H1 (cell line): ENCODE results near the gene ATE1. TPM values are rescaled to one million over a fixed set of nuclear protein-coding genes. Genes with fewer than 3 reads are reported as not detected.

Experiments
- CTCF ChIA-PET: fragments of 300-600 bp; sonication (Branson Sonifier 250); formaldehyde crosslinking; loops from one replicate; lab custom pipeline; 2021; ENCODE audit not compliant: partially characterized antibody; lab: Charles Lee
- POLR2A ChIA-PET: fragments of 300-600 bp; sonication (Branson Sonifier 250); formaldehyde crosslinking; loops from one replicate; lab custom pipeline; 2021; ENCODE audit warnings: inconsistent platforms; ENCODE audit not compliant: partially characterized antibody; lab: Charles Lee
- DNase-seq, 2 experiments: peaks; one replicate each; pipeline versions ENCODE4 v3.0.0 to v3.0.0-alpha.2; 2010 to 2022; ENCODE audit warnings: low spot score in 2 of 2, low read depth in 1 of 2, mixed read lengths in 1 of 2
- FAIRE-seq: peaks from 2 replicates; lab custom pipeline; 2011; peaks lifted over from hg19 to GRCh38; lab: Jason Lieb, UNC
- H2AFZ ChIP-seq: 2 replicates; pipeline ENCODE4 v1.8.1; 2012; ENCODE audit warnings: low read length, inconsistent platforms
- H2AK5ac ChIP-seq: 2 replicates; pipeline ENCODE4 v1.6.1; 2013; ENCODE audit warnings: low read depth, low read length
- H2BK120ac ChIP-seq: replicated peaks from 2 replicates; pipeline ENCODE3; 2013; ENCODE audit warnings: low read depth, low read length, inconsistent platforms
- H2BK12ac ChIP-seq: 2 replicates; pipeline ENCODE4 v1.6.1; 2013; ENCODE audit warnings: low read depth, low read length
- H2BK15ac ChIP-seq: 2 replicates; pipeline ENCODE4 v1.6.1; 2013; ENCODE audit warnings: low read length
- H2BK20ac ChIP-seq: 2 replicates; pipeline ENCODE4 v1.6.1; 2013; ENCODE audit warnings: low read length
- H2BK5ac ChIP-seq: 2 replicates; pipeline ENCODE4 v1.6.1; 2013; ENCODE audit warnings: low read depth, low read length
- H3K14ac ChIP-seq: 2 replicates; pipeline ENCODE4 v1.6.1; 2013; ENCODE audit warnings: inconsistent platforms; ENCODE audit not compliant: insufficient read length
- H3K18ac ChIP-seq: 2 replicates; pipeline ENCODE4 v1.6.1; 2013; ENCODE audit warnings: low read length; ENCODE audit errors: extremely low read depth
- H3K23ac ChIP-seq: 2 replicates; pipeline ENCODE4 v1.6.1; 2013; ENCODE audit warnings: inconsistent platforms; ENCODE audit not compliant: insufficient read length
- H3K23me2 ChIP-seq: 2 replicates; pipeline ENCODE4 v1.6.1; 2013; ENCODE audit warnings: low read depth, low read length
- H3K27ac ChIP-seq: 2 replicates; pipeline ENCODE4 v1.6.1; 2011; ENCODE audit warnings: low read depth, low read length, inconsistent platforms
- H3K27me3 ChIP-seq, 4 experiments: replicated peaks in 1 of 4; 1 replicate in 1 of 4; 2 replicates in 3 of 4; pipeline versions ENCODE4 v1.6.1 to v1.8.1; 2011 to 2013; ENCODE audit warnings: low read length in 3 of 4, mild to moderate bottlenecking in 3 of 4, inconsistent platforms in 2 of 4, mixed read lengths in 2 of 4, moderate library complexity in 1 of 4; ENCODE audit not compliant: control insufficient read depth in 3 of 4, insufficient read depth in 3 of 4; ENCODE audit errors: extremely low read depth in 1 of 4
- H3K36me3 ChIP-seq, 4 experiments: 2 replicates each; pipeline versions ENCODE4 v1.6.1 to v1.8.1; 2011 to 2013; ENCODE audit warnings: mild to moderate bottlenecking in 4 of 4, low read length in 3 of 4, moderate library complexity in 2 of 4, control low read depth in 1 of 4, inconsistent platforms in 1 of 4; ENCODE audit not compliant: insufficient read depth in 4 of 4, control insufficient read depth in 2 of 4
- H3K4ac ChIP-seq: replicated peaks from 2 replicates; pipeline ENCODE3; 2013; ENCODE audit warnings: low read length, low read depth, mixed read lengths, inconsistent platforms; ENCODE audit not compliant: insufficient read length
- H3K4me1 ChIP-seq, 4 experiments: replicated peaks in 1 of 4; 1 replicate in 1 of 4; 2 replicates in 3 of 4; pipeline versions ENCODE4 v1.6.1 to v1.8.1; 2011 to 2013; ENCODE audit warnings: low read length in 3 of 4, inconsistent platforms in 2 of 4, mixed read lengths in 1 of 4; ENCODE audit not compliant: insufficient read depth in 4 of 4, control insufficient read depth in 3 of 4
- H3K4me2 ChIP-seq, 2 experiments: 2 replicates each; pipeline versions ENCODE4 v1.6.1 to v1.8.1; 2011 to 2013; ENCODE audit warnings: low read depth in 2 of 2, low read length in 2 of 2, control low read depth in 1 of 2, inconsistent platforms in 1 of 2, mild to moderate bottlenecking in 1 of 2; ENCODE audit not compliant: insufficient read depth in 1 of 2
- H3K4me3 ChIP-seq, 4 experiments: fragments of 200-600, 300-600 bp in 1 of 4; sonication (generic), shearing (Covaris generic), sonication (Bioruptor Twin) in 1 of 4; 2 replicates each; pipeline versions ENCODE4 v1.5.1 to v1.8.1; 2011 to 2016; ENCODE audit warnings: low read length in 4 of 4, low read depth in 3 of 4, control low read depth in 2 of 4, inconsistent platforms in 2 of 4, mild to moderate bottlenecking in 2 of 4, mixed read lengths in 1 of 4, moderate library complexity in 1 of 4; ENCODE audit not compliant: insufficient read depth in 2 of 4; ENCODE audit errors: extremely low read depth in 1 of 4
- H3K56ac ChIP-seq: replicated peaks from 2 replicates; pipeline ENCODE3; 2013; ENCODE audit warnings: low read depth, mild to moderate bottlenecking, mixed read lengths, low read length, inconsistent platforms; ENCODE audit not compliant: insufficient read length
- H3K79me1 ChIP-seq: 2 replicates; pipeline ENCODE4 v1.6.1; 2013; ENCODE audit warnings: low read depth, low read length, control low read depth
- H3K79me2 ChIP-seq, 2 experiments: 2 replicates each; pipeline versions ENCODE4 v1.6.1 to v1.8.1; 2012 to 2013; ENCODE audit warnings: low read length in 2 of 2, mild to moderate bottlenecking in 2 of 2, inconsistent platforms in 1 of 2; ENCODE audit not compliant: insufficient read depth in 2 of 2, control insufficient read depth in 1 of 2
- H3K9ac ChIP-seq, 4 experiments: replicated peaks in 1 of 4; 1 replicate in 1 of 4; 2 replicates in 3 of 4; pipeline versions ENCODE4 v1.6.1 to v1.8.1; 2011 to 2013; ENCODE audit warnings: low read depth in 3 of 4, low read length in 3 of 4, control low read depth in 2 of 4, mild to moderate bottlenecking in 2 of 4, moderate library complexity in 2 of 4, inconsistent platforms in 1 of 4; ENCODE audit errors: extremely low read depth in 1 of 4
- H3K9me3 ChIP-seq, 2 experiments: 2 replicates each; pipeline versions ENCODE4 v1.6.1 to v1.8.1; 2012 to 2013; ENCODE audit warnings: mild to moderate bottlenecking in 2 of 2, moderate library complexity in 2 of 2, control low read depth in 1 of 2, inconsistent platforms in 1 of 2, low read depth in 1 of 2, low read length in 1 of 2, mixed read lengths in 1 of 2; ENCODE audit not compliant: insufficient read depth in 2 of 2
- H4K20me1 ChIP-seq, 2 experiments: replicated peaks in 1 of 2; 2 replicates each; pipeline versions ENCODE3 to v1.8.1; 2011 to 2013; ENCODE audit warnings: inconsistent platforms in 2 of 2, low read length in 2 of 2, mild to moderate bottlenecking in 1 of 2; ENCODE audit not compliant: insufficient read depth in 2 of 2, control insufficient read depth in 1 of 2
- H4K5ac ChIP-seq: 2 replicates; pipeline ENCODE4 v1.6.1; 2013; ENCODE audit warnings: low read length, low read depth, mixed read lengths, inconsistent platforms; ENCODE audit not compliant: insufficient read length
- H4K8ac ChIP-seq: 2 replicates; pipeline ENCODE4 v1.8.0; 2013; ENCODE audit warnings: mild to moderate bottlenecking, moderate library complexity, low read length, inconsistent platforms; ENCODE audit not compliant: insufficient read depth; ENCODE audit errors: extremely low read depth
- H4K91ac ChIP-seq: replicated peaks from 2 replicates; pipeline ENCODE3; 2013; ENCODE audit warnings: low read length, mixed read lengths, inconsistent platforms; ENCODE audit not compliant: insufficient read length
- CEBPB ChIP-seq: IDR thresholded peaks from 2 replicates; pipeline ENCODE4 v1.6.1; 2012; ENCODE audit warnings: low read depth, low read length
- CREB1 ChIP-seq: IDR thresholded peaks from 2 replicates; pipeline ENCODE4 v1.6.1; 2012; ENCODE audit warnings: inconsistent platforms
- E2F6 ChIP-seq: IDR thresholded peaks from 2 replicates; pipeline ENCODE4 v1.6.1; 2012; ENCODE audit warnings: inconsistent platforms
- EZH2 ChIP-seq: fragments of 200-600 bp; sonication (generic); IDR thresholded peaks from 2 replicates; pipeline ENCODE4 v1.7.1; 2012; ENCODE audit warnings: low read depth, mild to moderate bottlenecking, moderate library complexity, low read length, inconsistent platforms; ENCODE audit not compliant: severe bottlenecking
- HDAC6 ChIP-seq: IDR thresholded peaks from one replicate; pipeline ENCODE4 v1.7.1; 2012; ENCODE audit warnings: low read depth, mild to moderate bottlenecking, inconsistent platforms, low read length, moderate library complexity
- MAX ChIP-seq: IDR thresholded peaks from 2 replicates; pipeline ENCODE4 v1.6.1; 2012; ENCODE audit warnings: inconsistent platforms
- SAP30 ChIP-seq: fragments of 300-600 bp; sonication (generic); IDR thresholded peaks from 2 replicates; pipeline ENCODE4 v1.7.1; 2012; ENCODE audit warnings: low read length, moderate library complexity, mild to moderate bottlenecking, inconsistent platforms; ENCODE audit not compliant: insufficient read depth, insufficient replicate concordance
- ZNF274 ChIP-seq: IDR thresholded peaks from 2 replicates; pipeline ENCODE4 v1.7.0; 2012; ENCODE audit warnings: low read length, borderline replicate concordance; ENCODE audit errors: extremely low read depth
- polyA plus RNA-seq, 7 experiments: library from polyadenylated mRNA; depleted of rRNA in 3 of 7; stranded (reverse) in 5 of 7; unstranded in 2 of 7; fragments of >200 nt in 5 of 7; fragments of 200-250 nt in 2 of 7; gene quantifications; 1 replicate in 5 of 7; 2 replicates in 1 of 7; 4 replicates in 1 of 7; pipeline versions ENCODE4 v1.2.1 to v1.2.3, GENCODE V29; 2011 to 2013; ENCODE audit warnings: missing spikeins in 2 of 7, mixed read lengths in 2 of 7
- total RNA-seq: library from RNA; stranded (reverse); fragmentation: NEBNext Ultra II Directional; extraction: Animal tissue kit (Norgen Biotek cat#: 25700); gene quantifications from 2 replicates; pipeline ENCODE4 v1.2.1, GENCODE V29; 2021

ATE1 gene
- total and polyA plus RNA-seq, 2 of the 8 experiments (the other 6 are each of a cell fraction or from before 2014, with no cell fraction given) = 8.8 to 26.9 TPM

- H2BK15ac ChIP-seq = no peak overlapping the region
- no peak overlapping the region for H2BK20ac ChIP-seq
- H4K20me1 ChIP-seq = no peaks in the 10 kb centered on the region
- no peaks in the 10 kb centered on the region; a peak in 1 of 7 replicates for H3K4me1 ChIP-seq
- H2AK5ac ChIP-seq = no peak overlapping the region
- H3K27ac ChIP-seq = no peak overlapping the region
- no peak for DNase-seq
- no peak overlapping the region for H2AFZ ChIP-seq
- no peak overlapping the region for H3K56ac ChIP-seq
- no peak overlapping the region for H3K14ac ChIP-seq
- no peak overlapping the region for H3K4me3 ChIP-seq
- H3K27me3 ChIP-seq = no peaks in the 10 kb centered on the region
- no peak overlapping the region for H3K4me2 ChIP-seq
- H3K23ac ChIP-seq = no peak overlapping the region
- FAIRE-seq = no peak
- no peaks in the 10 kb centered on the region for H3K79me2 ChIP-seq
- peaks cover 0 to 14% (median 8%) of the 10 kb centered on the region in 4 experiments; a peak in 4 of 8 replicates for H3K36me3 ChIP-seq
- no peak overlapping the region for H3K9ac ChIP-seq
- H4K8ac ChIP-seq = no peak overlapping the region
- H3K4ac ChIP-seq = no peak overlapping the region
- TF ChIP-seq E2F6 (no peak), CEBPB (no peak), HDAC6 (no peak), ZNF274 (no peak), EZH2 (no peak), MAX (no peak), SAP30 (no peak), CREB1 (no peak)
- 0 out of 4 replicates have a peak, but pooled peaks cover 0 to 3% of the 10 kb centered on the region in 2 experiments for H3K9me3 ChIP-seq
- H3K23me2 ChIP-seq = no peaks in the 10 kb centered on the region
- H2BK120ac ChIP-seq = no peak overlapping the region
- H4K5ac ChIP-seq = no peak overlapping the region
- H2BK5ac ChIP-seq = no peak overlapping the region
- ChIA-PET CTCF (interaction anchor here (0.6 to 2.0 kb wide), 6 partner anchors 9 to 59 kb away, joined by 3 to 7 read pairs (median 3); no protein-coding TSS in a partner anchor), POLR2A (interaction anchor here (1.0 kb wide), 1 partner anchor 86 kb away, joined by 4 read pairs; the partner anchor contains the start of gene ATE1)
- no peak overlapping the region for H3K18ac ChIP-seq
- H2BK12ac ChIP-seq = no peak overlapping the region
- H4K91ac ChIP-seq = no peak overlapping the region
- H3K79me1 ChIP-seq = no peaks in the 10 kb centered on the region
Measured at GRCh38 chr10:121841862-121842261, 86.0 kb downstream of the ATE1 start.
